GM19023 (cell line): ENCODE measurements around the gene CFAP46.

Experiments used
- ATAC-seq: cut with Tn5 transposase; IDR thresholded peaks from one replicate; pipeline ENCODE4 v1.9.1; 2021; ENCODE audit warnings: mild to moderate bottlenecking, moderate library complexity; ENCODE audit not compliant: unreplicated experiment

CFAP46 gene

GRCh38 chr10:132980426-132981172 lies 38.2 kb upstream of the CFAP46 start:
- ATAC-seq = no peak

- ATAC-seq = no peak
Measured at GRCh38 chr10:132979491-132980425, 37.4 kb upstream of the CFAP46 start.

DNA sequence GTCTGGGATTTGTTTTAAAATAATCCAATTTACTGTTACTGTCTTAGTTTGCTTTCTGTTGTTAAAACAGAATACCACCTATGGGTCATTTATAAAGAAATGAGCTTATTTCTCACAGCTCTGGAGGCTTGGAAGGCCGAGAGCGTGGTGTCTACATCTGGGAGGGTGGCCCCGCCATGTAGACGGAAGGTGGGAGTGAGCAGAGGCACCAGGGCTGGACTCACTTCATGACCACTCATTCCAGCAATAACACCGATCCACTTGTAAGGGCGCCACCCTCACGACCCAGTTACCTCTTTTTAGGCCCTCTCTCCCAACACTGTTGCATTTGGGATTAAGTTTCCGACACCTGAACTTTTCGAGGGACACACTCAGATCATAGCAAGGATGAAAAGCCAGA lies 36.2 kb upstream of the CFAP46 start:
- ATAC-seq = no peak

- ATAC-seq = no peak
Measured at GRCh38 chr10:132977807-132978206, 35.4 kb upstream of the CFAP46 start.

GRCh38 chr10:132977076-132977475 lies 34.7 kb upstream of the CFAP46 start:
- no peak for ATAC-seq

DNA sequence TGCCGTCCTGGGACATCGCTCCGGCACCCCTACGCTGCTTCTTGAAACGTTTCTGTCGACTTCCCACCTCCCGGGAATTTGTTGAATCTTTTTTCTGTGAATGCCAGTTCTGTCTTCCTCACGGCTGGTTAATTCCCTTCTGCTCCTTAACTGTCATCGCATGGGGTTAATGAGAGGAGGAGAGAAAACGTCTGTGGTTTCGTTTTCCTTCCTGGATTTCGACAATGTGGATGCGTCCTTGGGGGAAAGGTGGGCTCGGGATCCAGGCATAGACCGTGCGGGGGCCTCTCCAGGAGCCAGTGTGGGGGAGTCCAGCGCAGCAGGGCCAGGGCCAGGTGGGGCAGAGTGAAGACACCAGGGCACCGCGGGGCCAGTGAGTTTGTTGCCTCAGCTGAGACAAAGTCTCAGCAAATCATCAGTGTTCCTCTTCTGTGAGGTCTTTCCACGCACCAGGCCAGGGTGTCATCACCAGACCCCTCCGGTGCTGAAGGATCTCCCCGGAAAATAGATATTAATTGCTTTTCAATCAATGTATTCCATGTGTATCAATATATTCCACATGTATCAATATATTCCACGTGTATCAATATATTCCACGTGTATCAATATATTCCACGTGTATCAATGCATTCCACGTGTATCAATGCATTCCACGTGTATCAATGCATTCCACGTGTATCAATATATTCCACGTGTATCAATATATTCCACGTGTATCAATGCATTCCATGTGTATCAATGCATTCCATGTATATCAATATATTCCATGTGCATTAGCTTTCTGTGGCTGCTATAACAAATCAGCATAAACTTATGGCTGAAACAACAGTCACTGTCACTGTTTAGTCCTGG lies 33.7 kb upstream of the CFAP46 start:
- ATAC-seq = no peak

DNA sequence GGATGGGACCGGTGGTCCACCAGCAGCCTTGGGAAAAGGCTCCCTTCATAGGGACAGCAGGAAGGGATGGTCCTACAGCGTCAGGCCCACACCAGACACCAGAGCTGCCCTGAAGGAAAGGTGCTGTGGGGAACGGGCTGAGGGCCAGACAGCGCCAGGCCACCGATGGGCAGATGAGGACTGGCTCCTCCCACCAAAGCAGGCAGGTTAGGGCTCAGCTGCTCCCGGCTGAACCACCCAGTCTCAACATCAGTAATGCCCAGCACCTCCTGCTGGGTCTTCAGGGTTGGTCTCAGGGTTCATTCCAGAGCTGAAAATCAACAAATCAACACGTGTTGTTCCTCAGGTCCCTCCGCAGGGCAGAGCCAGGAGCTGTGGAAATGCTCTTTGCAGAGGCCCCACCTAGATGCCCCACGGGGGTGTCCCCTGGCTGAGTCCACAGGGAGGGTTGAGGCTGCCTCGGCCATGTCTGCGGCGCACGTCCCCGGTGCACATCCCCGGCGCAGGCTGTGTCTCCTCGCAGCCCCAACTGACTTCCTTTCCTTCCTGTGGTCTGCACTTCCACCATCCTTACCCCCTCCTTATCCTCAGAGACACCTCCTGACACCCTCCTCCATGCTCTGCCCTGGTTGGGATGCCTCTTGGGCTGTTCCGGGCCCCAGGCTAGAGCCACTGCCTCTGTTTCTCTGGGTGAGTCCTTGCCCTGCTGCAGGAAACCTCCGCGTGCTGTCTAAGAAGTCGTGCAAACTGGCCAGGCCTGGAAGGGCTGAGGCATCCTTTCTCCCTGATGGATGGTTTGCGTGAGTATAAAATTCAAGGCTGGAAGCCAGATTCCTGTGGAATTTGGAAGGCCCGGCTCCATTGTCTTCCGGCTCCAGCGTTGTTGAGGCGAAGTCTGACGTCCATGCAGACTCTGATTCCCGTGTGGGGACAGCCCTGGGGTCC lies 32.8 kb upstream of the CFAP46 start:
- ATAC-seq = no peak

DNA sequence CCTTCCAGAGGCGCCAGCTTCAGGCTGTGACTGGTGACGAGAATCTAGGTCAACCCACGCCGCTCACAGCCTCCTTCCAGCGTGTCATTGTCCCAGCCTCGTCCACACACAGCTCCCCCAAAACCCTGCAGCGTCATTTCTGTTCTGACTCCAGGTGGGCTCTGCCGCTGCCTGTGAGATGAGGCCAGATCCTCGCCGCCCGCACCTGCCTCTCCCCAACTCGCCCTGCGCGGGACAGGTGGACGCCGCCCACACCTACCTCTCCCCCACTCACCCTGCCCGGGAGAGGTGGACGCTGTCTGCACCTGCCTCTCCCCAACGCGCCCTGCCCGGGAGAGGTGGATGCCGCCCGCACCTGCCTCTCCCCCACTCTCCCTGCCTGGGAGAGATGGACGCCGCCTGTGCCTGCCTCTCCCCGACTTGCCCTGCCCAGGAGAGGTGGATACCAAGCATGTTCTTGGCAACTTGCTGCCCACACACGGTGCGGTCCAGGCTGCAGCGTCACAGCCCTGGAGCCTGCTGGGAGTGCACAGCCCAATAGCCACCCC lies 32.0 kb upstream of the CFAP46 start:
- no peak for ATAC-seq

DNA sequence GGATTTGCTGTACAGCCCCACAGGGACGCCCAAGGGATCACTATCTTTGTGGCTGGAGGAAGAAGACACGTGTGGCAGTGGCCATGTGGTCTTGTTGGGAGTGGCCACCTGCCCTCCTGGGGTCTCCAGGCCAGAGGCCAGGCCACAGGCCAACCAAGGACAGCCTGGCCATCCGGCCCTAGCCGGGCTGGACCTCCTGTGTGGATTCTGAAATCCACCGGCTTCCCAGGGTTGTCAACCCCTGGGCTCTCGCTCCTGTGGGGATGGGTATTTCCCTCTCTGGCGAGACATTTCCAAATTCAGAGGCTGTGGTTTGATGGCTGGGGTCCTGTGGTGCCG lies 31.5 kb upstream of the CFAP46 start:
- ATAC-seq = no peak

DNA sequence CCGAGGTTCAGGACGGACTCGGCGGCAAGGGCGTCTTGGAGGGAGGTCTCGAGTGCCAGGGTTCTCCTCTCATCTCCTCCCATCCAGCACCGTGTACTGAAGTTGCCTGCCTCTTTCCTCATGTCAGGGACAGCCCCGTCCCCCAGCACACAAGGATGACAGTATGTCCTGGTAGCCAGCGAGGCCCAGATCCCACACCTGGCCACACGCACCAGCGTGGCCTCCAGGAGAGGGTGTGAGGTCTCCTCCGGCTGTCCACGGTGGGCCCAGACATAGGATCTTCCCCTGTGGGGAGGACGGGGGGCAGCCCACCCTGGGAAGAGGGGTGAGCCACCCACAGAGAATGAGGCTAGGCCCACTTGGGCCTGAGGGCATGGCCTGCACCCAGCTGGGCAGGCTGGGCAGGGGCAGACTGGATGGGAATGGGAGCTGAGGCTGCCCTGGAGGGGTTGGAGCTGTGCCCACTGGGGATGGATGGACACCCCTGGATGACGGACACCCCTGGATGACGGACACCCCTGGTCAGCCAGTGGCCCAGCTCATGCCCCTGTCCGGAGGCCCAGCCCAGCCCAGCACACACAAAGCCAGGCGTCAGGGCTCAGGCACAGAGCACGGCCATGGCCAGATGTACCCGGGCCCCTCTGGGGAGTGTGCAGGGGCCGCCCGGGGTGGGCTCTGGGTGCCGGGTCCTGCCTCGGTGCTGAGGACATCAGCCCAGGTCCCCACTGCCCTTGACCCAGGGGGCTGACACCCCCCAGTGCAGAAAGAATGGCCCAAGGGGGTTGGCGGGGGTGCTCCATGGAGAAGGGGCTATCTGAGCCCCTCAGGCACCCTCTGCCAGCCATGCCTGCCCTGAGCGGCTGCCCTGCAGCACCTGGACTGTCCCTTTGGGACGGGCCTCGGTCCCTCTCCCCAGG lies 30.9 kb upstream of the CFAP46 start:
- no peak for ATAC-seq

GRCh38 chr10:132972149-132972985 lies 30.0 kb upstream of the CFAP46 start:
- no peak for ATAC-seq

DNA sequence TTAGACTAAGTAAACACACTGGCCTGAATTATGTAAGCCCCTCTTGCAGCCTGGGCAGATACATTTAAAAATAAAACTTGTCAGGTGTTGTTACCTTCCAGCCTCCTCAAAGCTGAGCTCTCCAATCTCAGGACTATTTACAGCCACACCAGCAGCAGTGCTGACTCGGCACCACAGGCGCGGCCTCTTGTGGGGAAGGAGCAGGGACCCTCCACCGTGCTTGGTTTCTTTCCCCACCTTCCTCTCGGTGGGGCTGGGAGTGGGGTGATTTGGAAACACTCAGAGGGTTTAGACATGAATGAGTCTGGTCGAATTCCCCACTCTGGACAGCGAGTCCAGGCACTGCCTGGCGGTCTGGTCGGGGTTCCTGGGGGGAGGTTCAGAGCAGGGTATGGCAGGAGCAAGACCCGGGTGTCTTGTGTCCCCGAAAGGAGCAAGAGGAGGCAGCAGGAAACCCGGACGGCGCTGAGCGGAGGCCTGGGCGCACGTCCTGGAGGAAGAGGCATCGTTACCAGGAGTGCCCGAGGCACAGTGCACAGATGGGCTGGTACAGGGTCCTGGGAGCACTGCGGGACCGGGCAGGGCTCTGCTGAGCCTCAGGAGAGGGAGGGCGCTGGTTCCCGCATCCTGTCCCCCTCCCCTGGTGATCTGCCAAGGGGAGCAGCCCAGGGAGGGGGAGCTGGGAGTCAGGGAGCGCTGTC lies 29.2 kb upstream of the CFAP46 start:
- no peak for ATAC-seq

- ATAC-seq = no peak
Measured at GRCh38 chr10:132970641-132971438, 28.5 kb upstream of the CFAP46 start.

- ATAC-seq = no peak
Measured at GRCh38 chr10:132967540-132967939, 25.2 kb upstream of the CFAP46 start.

- ATAC-seq = no peak
Measured at GRCh38 chr10:132965411-132966057, 23.2 kb upstream of the CFAP46 start.
